ENCODE results near the gene RAB39B. TPM values are rescaled to one million over a fixed set of nuclear protein-coding genes. Genes with fewer than 3 reads are reported as not detected.
"Not testable (repeated sequence)": the region's sequence is repeated elsewhere in the genome, so short reads cannot be mapped to it uniquely, and the experiment has no call there.

Gene RAB39B
- total RNA-seq, 4 donors from 2014 or later, result 0.41 to 1.4 TPM; not detected in 2

- Histone ChIP-seq H3K4me3 (no peak overlapping the region), H3K4me1 (no peaks in the 10 kb centered on the region), H3K9me3 (no peaks in the 10 kb centered on the region), H3K27me3 (no peaks in the 10 kb centered on the region), H3K27ac (no peak overlapping the region), H3K36me3 (no peaks in the 10 kb centered on the region)
- no peak for TF ChIP-seq EP300 (IDR thresholded peaks at IDR 0.05; ENCODE audit: low read depth)
- no peak for TF ChIP-seq POLR2A (IDR thresholded peaks at IDR 0.05)
- no peak for TF ChIP-seq CTCF (IDR thresholded peaks at IDR 0.05)
- no peak for TF ChIP-seq POLR2AphosphoS5 (IDR thresholded peaks at IDR 0.05)
- in situ Hi-C loops (cut with MboI; ENCODE audit: low pct_ligation_motif_present in 1 of 4, low pct_unique_long_range_greater_than_20kb in 1 of 4, low sequenced_read_pairs in 3 of 4), result no loop called here
- WGBS, 2 donors (ENCODE audit: low coverage in 1 of 2), result 86 to 100% methylated on average over 1 to 5 of the region's 5 CpGs
- DNase-seq, result no peak
- intact Hi-C loops (cut with DNase I; ENCODE audit: low total_unique reads), result no loop called here
These were observed 22.0 kb downstream of the RAB39B start for GRCh38 chrX:155242300-155242699.

DNA sequence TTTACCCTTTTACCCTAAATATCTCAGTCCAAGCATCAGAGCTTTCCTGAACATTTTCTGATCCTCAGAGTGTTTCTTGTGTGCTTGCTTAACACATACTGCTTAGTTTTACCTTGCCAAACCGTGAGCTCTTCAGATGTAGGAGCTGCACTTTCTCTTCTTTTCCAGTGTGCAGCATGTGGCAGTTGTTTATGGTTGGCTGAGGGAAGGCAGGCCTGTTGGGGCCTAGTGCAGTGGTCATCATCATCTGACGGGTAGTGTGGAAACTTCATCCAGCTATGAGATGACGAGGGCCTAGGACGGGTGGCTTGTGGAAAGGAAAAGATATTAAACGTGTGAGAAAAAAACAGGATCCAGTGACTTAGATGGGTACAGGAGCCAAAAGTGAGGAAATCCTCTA is 26.6 kb downstream of the RAB39B start:
- Histone ChIP-seq H3K4me3 (no peak overlapping the region), H3K27ac (peak overlapping the region in 2 of 4 donors; percentile 5 to 15), H3K27me3 (no peaks in the 10 kb centered on the region), H3K4me1 (no peaks in the 10 kb centered on the region), H3K36me3 (no peaks in the 10 kb centered on the region), H3K9me3 (no peaks in the 10 kb centered on the region)
- in situ Hi-C loops (cut with MboI; ENCODE audit: low pct_ligation_motif_present in 1 of 4, low pct_unique_long_range_greater_than_20kb in 1 of 4, low sequenced_read_pairs in 3 of 4) (no loop called here), intact Hi-C loops (cut with DNase I; ENCODE audit: low total_unique reads) (no loop called here)
- DNase-seq, result no peak
- 60 to 79% methylated on average over 1 to 5 of the region's 5 CpGs for WGBS, 2 donors (ENCODE audit: low coverage in 1 of 2)
- peak; percentile 31 to 74 (median 57) for TF ChIP-seq POLR2AphosphoS5 (IDR thresholded peaks at IDR 0.05)
- no peak for TF ChIP-seq EP300 (IDR thresholded peaks at IDR 0.05; ENCODE audit: low read depth)

- intact Hi-C loops (cut with DNase I; ENCODE audit: low total_unique reads) (no loop called here), in situ Hi-C loops (cut with MboI; ENCODE audit: low pct_ligation_motif_present in 1 of 4, low pct_unique_long_range_greater_than_20kb in 1 of 4, low sequenced_read_pairs in 3 of 4) (no loop called here)
- Histone ChIP-seq H3K9me3 (no peaks in the 10 kb centered on the region), H3K27ac (no peak overlapping the region), H3K4me1 (no peaks in the 10 kb centered on the region), H3K36me3 (no peaks in the 10 kb centered on the region), H3K27me3 (no peaks in the 10 kb centered on the region), H3K4me3 (no peak overlapping the region)
- TF ChIP-seq POLR2A (IDR thresholded peaks at IDR 0.05) (no peak), CTCF (IDR thresholded peaks at IDR 0.05) (no peak), POLR2AphosphoS5 (IDR thresholded peaks at IDR 0.05) (no peak), EP300 (IDR thresholded peaks at IDR 0.05; ENCODE audit: low read depth) (no peak)
- no peak for DNase-seq
These were observed 28.4 kb downstream of the RAB39B start for GRCh38 chrX:155235891-155236290.

DNA sequence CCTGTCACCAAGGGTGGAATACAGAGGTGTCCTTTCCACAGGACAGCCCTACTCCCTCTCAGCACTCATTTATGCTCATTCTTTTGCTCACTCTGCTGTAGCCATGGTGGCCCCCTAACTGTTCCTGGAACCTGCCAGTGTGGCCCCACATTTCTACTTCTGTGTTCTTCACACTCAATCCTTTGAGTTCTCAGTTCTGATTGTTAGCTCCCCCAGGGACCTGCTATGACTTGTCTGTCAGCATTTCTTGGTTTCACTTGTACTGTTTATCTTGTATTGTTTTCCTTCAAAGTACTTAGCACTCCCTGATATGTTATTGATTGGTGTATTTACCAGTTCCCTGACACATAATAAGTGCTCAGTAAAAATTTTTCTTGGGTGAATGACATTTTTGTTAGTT is 33.1 kb downstream of the RAB39B start:
- no peaks in the 10 kb centered on the region for H3K4me1 ChIP-seq
- intact Hi-C loops (cut with DNase I; ENCODE audit: low total_unique reads) (no loop called here), in situ Hi-C loops (cut with MboI; ENCODE audit: low pct_ligation_motif_present in 1 of 4, low pct_unique_long_range_greater_than_20kb in 1 of 4, low sequenced_read_pairs in 3 of 4) (no loop called here)
- TF ChIP-seq POLR2A (IDR thresholded peaks at IDR 0.05), result no peak
- TF ChIP-seq EP300 (IDR thresholded peaks at IDR 0.05; ENCODE audit: low read depth), result no peak
- no peak for TF ChIP-seq CTCF (IDR thresholded peaks at IDR 0.05)
- TF ChIP-seq POLR2AphosphoS5 (IDR thresholded peaks at IDR 0.05), result no peak
- H3K36me3 ChIP-seq, result no peaks in the 10 kb centered on the region
- H3K27ac ChIP-seq, result no peak overlapping the region
- no peak overlapping the region for H3K4me3 ChIP-seq
- no peaks in the 10 kb centered on the region for H3K9me3 ChIP-seq
- H3K27me3 ChIP-seq, result no peaks in the 10 kb centered on the region
- DNase-seq, result no peak

GRCh38 chrX:155225774-155226173 is 38.5 kb downstream of the RAB39B start:
- TF ChIP-seq CTCF (IDR thresholded peaks at IDR 0.05) (no peak), EP300 (IDR thresholded peaks at IDR 0.05; ENCODE audit: low read depth) (no peak), POLR2AphosphoS5 (IDR thresholded peaks at IDR 0.05) (no peak), POLR2A (IDR thresholded peaks at IDR 0.05) (no peak)
- no peaks in the 10 kb centered on the region for H3K9me3 ChIP-seq
- no peak overlapping the region for H3K27ac ChIP-seq
- intact Hi-C loops (cut with DNase I; ENCODE audit: low total_unique reads), result no loop called here
- no peaks in the 10 kb centered on the region for H3K27me3 ChIP-seq
- no peaks in the 10 kb centered on the region for H3K36me3 ChIP-seq
- no peak for DNase-seq
- 78% methylated on average over 3 of the region's 3 CpGs; no CpG with 5 or more reads in 1 of the 2 donors for WGBS, 2 donors (ENCODE audit: low coverage in 1 of 2)
- in situ Hi-C loops (cut with MboI; ENCODE audit: low pct_ligation_motif_present in 1 of 4, low pct_unique_long_range_greater_than_20kb in 1 of 4, low sequenced_read_pairs in 3 of 4), result no loop called here
- H3K4me3 ChIP-seq, result no peak overlapping the region
- H3K4me1 ChIP-seq, result no peaks in the 10 kb centered on the region

DNA sequence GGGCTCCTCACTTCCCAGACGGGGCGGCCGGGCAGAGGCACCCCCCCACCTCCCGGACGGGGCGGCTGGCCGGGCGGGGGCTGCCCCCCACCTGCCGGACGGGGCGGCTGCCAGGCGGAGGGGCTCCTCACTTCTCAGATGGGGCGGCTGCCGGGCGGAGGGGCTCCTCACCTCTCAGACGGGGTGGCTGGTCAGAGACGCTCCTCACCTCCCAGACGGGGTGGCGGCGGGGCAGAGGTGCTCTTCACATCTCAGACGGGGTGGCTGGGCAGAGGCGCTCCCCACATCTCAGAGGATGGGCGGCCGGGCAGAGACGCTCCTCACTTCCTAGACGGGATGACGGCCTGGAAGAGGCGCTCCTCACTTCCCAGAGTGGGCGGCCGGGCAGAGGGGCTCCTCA is 40.5 kb downstream of the RAB39B start:
- intact Hi-C loops (cut with DNase I; ENCODE audit: low total_unique reads); H3K4me1 ChIP-seq; H3K27me3 ChIP-seq; H3K27ac ChIP-seq; H3K36me3 ChIP-seq; H3K4me3 ChIP-seq; DNase-seq; in situ Hi-C loops (cut with MboI; ENCODE audit: low pct_ligation_motif_present in 1 of 4, low pct_unique_long_range_greater_than_20kb in 1 of 4, low sequenced_read_pairs in 3 of 4); H3K9me3 ChIP-seq: not testable (repeated sequence)
- 94% methylated on average over 17 of the region's 30 CpGs; no CpG with 5 or more reads in 1 of the 2 donors for WGBS, 2 donors (ENCODE audit: low coverage in 1 of 2)
